K562 (cell line): ENCODE data around the gene SLC34A1. TPM values are rescaled to one million over a fixed set of nuclear protein-coding genes. Genes with fewer than 3 reads are reported as not detected.

Experiments
- AFF4 ChIP-seq: sonication (generic); formaldehyde crosslinking; IDR thresholded peaks from 2 replicates; pipeline ENCODE4 v1.8.0; 2023; ENCODE audit warnings: mild to moderate bottlenecking, missing genetic modification reagents
- CBFA2T3 ChIP-seq: fragments of 450-650 bp; IDR thresholded peaks from 2 replicates; pipeline ENCODE4 v1.6.1; 2017
- CREM ChIP-seq: IDR thresholded peaks from 2 replicates; pipeline ENCODE4 v1.6.1; 2014; ENCODE audit warnings: antibody characterized with exemption, low read depth
- DACH1 ChIP-seq: fragments of 450-650 bp; IDR thresholded peaks from 2 replicates; pipeline ENCODE4 v1.6.1; 2018; ENCODE audit not compliant: partially characterized antibody
- E2F3 ChIP-seq: fragments of 250-450 bp; sonication (Bioruptor Pico); IDR thresholded peaks from 2 replicates; pipeline ENCODE4 v1.4.0; 2020; ENCODE audit warnings: mild to moderate bottlenecking
- EP300 ChIP-seq: IDR thresholded peaks from 2 replicates; pipeline ENCODE4 v1.6.1; 2012; ENCODE audit warnings: low read length, improper control_type of control experiment
- KAT2B ChIP-seq: IDR thresholded peaks from one replicate; pipeline ENCODE4 v1.6.1; 2012; ENCODE audit warnings: low read depth, mild to moderate bottlenecking, control low read depth, inconsistent platforms, low read length, moderate library complexity
- MNT ChIP-seq, 2 experiments: fragments of 450-650 bp; conservative IDR thresholded peaks; 2 replicates each; pipeline ENCODE4 v1.6.1; 2017; ENCODE audit warnings: mild to moderate bottlenecking in 2 of 2, moderate library complexity in 2 of 2
- SLC30A9 ChIP-seq: fragments of 250-450 bp; sonication (Bioruptor Pico); IDR thresholded peaks from 2 replicates; pipeline ENCODE4 v1.8.0; 2022; ENCODE audit warnings: mild to moderate bottlenecking, moderate library complexity
- TCF3 ChIP-seq: sonication (generic); formaldehyde crosslinking; IDR thresholded peaks from 2 replicates; pipeline ENCODE4 v1.4.0; 2020; ENCODE audit warnings: mild to moderate bottlenecking, missing genetic modification reagents
- TSC22D4 ChIP-seq: fragments of 450-650 bp; IDR thresholded peaks from 2 replicates; pipeline ENCODE4 v1.6.1; 2016; ENCODE audit warnings: missing genetic modification characterization, missing biosample characterization, control low read depth
- ZNF143 ChIP-seq: sonication (generic); formaldehyde crosslinking; IDR thresholded peaks from 2 replicates; pipeline ENCODE4 v1.9.0; 2022; ENCODE audit warnings: mild to moderate bottlenecking, missing genetic modification reagents
- ZNF217 ChIP-seq: sonication (generic); formaldehyde crosslinking; IDR thresholded peaks from 2 replicates; pipeline ENCODE4 v1.8.0; 2022; ENCODE audit warnings: mild to moderate bottlenecking, missing genetic modification reagents
- ZNF407 ChIP-seq: fragments of 450-650 bp; IDR thresholded peaks from 2 replicates; pipeline ENCODE4 v1.6.1; 2016; ENCODE audit warnings: low read depth
- polyA plus RNA-seq, 8 experiments: library from polyadenylated mRNA; depleted of rRNA in 4 of 8; stranded (reverse) in 5 of 8; unstranded in 3 of 8; fragments of >200 nt; fragmentation: Nextera tagmentation in 2 of 8; fragmentation: Illumina TruSeq in 1 of 8; extraction: Ambion mirVana in 2 of 8; extraction: Trizol in 1 of 8; gene quantifications; 2 replicates each; pipeline versions ENCODE4 v1.2.1 to v1.2.3, GENCODE V29; 2011 to 2014; ENCODE audit warnings: inconsistent platforms in 1 of 8, missing spikeins in 1 of 8
- total RNA-seq, 7 experiments: library from RNA; depleted of rRNA in 6 of 7; stranded (reverse); fragments of >200 nt in 6 of 7; fragmentation: Illumina TruSeq in 2 of 7; extraction: Trizol in 2 of 7; gene quantifications; 2 replicates each; pipeline versions ENCODE4 v1.2.1 to v1.2.3, GENCODE V29; 2011 to 2021; ENCODE audit warnings: low replicate concordance in 1 of 7

SLC34A1 gene
- total and polyA plus RNA-seq, 9 of the 15 experiments (the other 6 are each of a cell fraction or from before 2014, with no cell fraction given), result not detected

GRCh38 chr5:177446200-177447065 lies 62.2 kb downstream of the SLC34A1 start, which contains the start of gene PRR7 (continued):
- TF ChIP-seq TCF3 (CRISPR knock-in tag) (0 out of 2 replicates have a peak, but pooled peaks have one; percentile 3), CREM (no peak; the same call in 1 of the 2 replicates), ZNF217 (no peak), EP300 (no peak), AFF4 (CRISPR knock-in tag) (0 out of 2 replicates have a peak, but pooled peaks have one; percentile 34), TSC22D4 (tag) (no peak), CBFA2T3 (no peak), DACH1 (no peak), E2F3 (CRISPR knock-in tag) (no peak), SLC30A9 (CRISPR knock-in tag) (0 out of 2 replicates have a peak, but pooled peaks have one; percentile 19), KAT2B (no peak), ZNF407 (no peak), MNT (conservative IDR thresholded peaks at IDR 0.05) (no peak), ZNF143 (CRISPR knock-in tag) (no peak)
